Activated CD4-positive, alpha-beta T cell treated with anti-CD3 and anti-CD28 coated beads, Interleukin-2, amount 10 ng/mL, durations not matched to agents 24 days and 14 days (primary cell): ENCODE results near the gene TEKT2. TPM values are rescaled to one million over a fixed set of nuclear protein-coding genes. Genes with fewer than 3 reads are reported as not detected.

ENCODE experiments used
- DNase-seq: peaks from one replicate; pipeline ENCODE4 v3.0.0; 2022
- H3K27ac Mint-ChIP-seq: one replicate; pipeline ENCODE4 v1.8.0; 2022; ENCODE audit warnings: mild to moderate bottlenecking, mixed read lengths
- H3K27me3 Mint-ChIP-seq: one replicate; pipeline ENCODE4 v1.8.0; 2022; ENCODE audit warnings: mixed read lengths
- H3K36me3 Mint-ChIP-seq: one replicate; pipeline ENCODE4 v1.8.0; 2022; ENCODE audit warnings: low read depth, mild to moderate bottlenecking, mixed read lengths
- H3K4me1 Mint-ChIP-seq: one replicate; pipeline ENCODE4 v1.8.0; 2021; ENCODE audit warnings: mixed read lengths
- H3K4me3 Mint-ChIP-seq: one replicate; pipeline ENCODE4 v1.8.0; 2022; ENCODE audit warnings: mild to moderate bottlenecking, moderate library complexity, mixed read lengths
- H3K9me3 Mint-ChIP-seq: one replicate; pipeline ENCODE4 v1.8.0; 2021; ENCODE audit warnings: mixed read lengths
- intact Hi-C: fragments of 100-400 bp; cut with micrococcal nuclease; formaldehyde crosslinking; loops from one replicate; pipeline ENCODE4 v1.15.1; 2023
- total RNA-seq: library from RNA; stranded (reverse); gene quantifications from 2 replicates; pipeline ENCODE4 v1.2.3, GENCODE V29; 2022

Gene TEKT2
- total RNA-seq, 1 donor from 2014 or later, result not detected

- Mint-ChIP-seq H3K4me1 (peaks cover 21% of the 10 kb centered on the region), H3K36me3 (peaks cover 29% of the 10 kb centered on the region), H3K4me3 (peak overlapping the region; percentile 41), H3K27me3 (no peaks in the 10 kb centered on the region), H3K9me3 (no peaks in the 10 kb centered on the region), H3K27ac (no peak overlapping the region)
- intact Hi-C loops, result no loop called here
- DNase-seq, result no peak
Measured at GRCh38 chr1:36091698-36092097, 7.8 kb downstream of the TEKT2 start.

- no peak overlapping the region for H3K4me3 Mint-ChIP-seq
- H3K36me3 Mint-ChIP-seq, result peaks cover 29% of the 10 kb centered on the region
- intact Hi-C loops, result no loop called here
- no peaks in the 10 kb centered on the region for H3K27me3 Mint-ChIP-seq
- no peak overlapping the region for H3K27ac Mint-ChIP-seq
- peaks cover 19% of the 10 kb centered on the region for H3K4me1 Mint-ChIP-seq
- DNase-seq, result no peak
- no peaks in the 10 kb centered on the region for H3K9me3 Mint-ChIP-seq
Measured at GRCh38 chr1:36092166-36092797, 8.4 kb downstream of the TEKT2 start.

- Mint-ChIP-seq H3K27me3 (no peaks in the 10 kb centered on the region), H3K9me3 (no peaks in the 10 kb centered on the region), H3K4me3 (no peak overlapping the region), H3K36me3 (peaks cover 29% of the 10 kb centered on the region), H3K4me1 (peaks cover 19% of the 10 kb centered on the region), H3K27ac (no peak overlapping the region)
- intact Hi-C loops, result no loop called here
- DNase-seq, result no peak
Measured at GRCh38 chr1:36092798-36093185, 8.9 kb downstream of the TEKT2 start.

GRCh38 chr1:36093226-36093625 lies 9.3 kb downstream of the TEKT2 start:
- Mint-ChIP-seq H3K36me3 (peaks cover 29% of the 10 kb centered on the region), H3K9me3 (no peaks in the 10 kb centered on the region), H3K27ac (no peak overlapping the region), H3K4me3 (no peak overlapping the region), H3K4me1 (peaks cover 17% of the 10 kb centered on the region), H3K27me3 (no peaks in the 10 kb centered on the region)
- intact Hi-C loops, result no loop called here
- no peak for DNase-seq

- no peak for DNase-seq
- H3K4me1 Mint-ChIP-seq, result peaks cover 17% of the 10 kb centered on the region
- peaks cover 29% of the 10 kb centered on the region for H3K36me3 Mint-ChIP-seq
- no peaks in the 10 kb centered on the region for H3K27me3 Mint-ChIP-seq
- H3K4me3 Mint-ChIP-seq, result no peak overlapping the region
- no peak overlapping the region for H3K27ac Mint-ChIP-seq
- no peaks in the 10 kb centered on the region for H3K9me3 Mint-ChIP-seq
- intact Hi-C loops, result no loop called here
Measured at GRCh38 chr1:36093929-36094328, 10.0 kb downstream of the TEKT2 start.

- Mint-ChIP-seq H3K27me3 (no peaks in the 10 kb centered on the region), H3K36me3 (peaks cover 26% of the 10 kb centered on the region), H3K4me3 (no peak overlapping the region), H3K27ac (no peak overlapping the region), H3K9me3 (no peaks in the 10 kb centered on the region), H3K4me1 (peaks cover 15% of the 10 kb centered on the region)
- intact Hi-C loops, result loop anchor here (5.0 kb wide), 2 partner anchors 53 to 328 kb away; partner anchors contain the start of gene TRAPPC3
- DNase-seq, result no peak
Measured at GRCh38 chr1:36094621-36095061, 10.7 kb downstream of the TEKT2 start.

GRCh38 chr1:36095760-36096405 lies 12.0 kb downstream of the TEKT2 start:
- Mint-ChIP-seq H3K4me3 (no peak overlapping the region), H3K9me3 (no peaks in the 10 kb centered on the region), H3K27ac (no peak overlapping the region), H3K4me1 (peaks cover 13% of the 10 kb centered on the region), H3K36me3 (peaks cover 21% of the 10 kb centered on the region), H3K27me3 (no peaks in the 10 kb centered on the region)
- intact Hi-C loops, result loop anchor here (5.0 kb wide), 2 partner anchors 51 to 326 kb away; partner anchors contain the start of gene TRAPPC3
- DNase-seq, result no peak

GRCh38 chr1:36096500-36097432 lies 12.9 kb downstream of the TEKT2 start:
- Mint-ChIP-seq H3K9me3 (no peaks in the 10 kb centered on the region), H3K4me3 (no peak overlapping the region), H3K27ac (no peak overlapping the region), H3K27me3 (no peaks in the 10 kb centered on the region), H3K4me1 (peaks cover 12% of the 10 kb centered on the region), H3K36me3 (peaks cover 17% of the 10 kb centered on the region)
- intact Hi-C loops, result loop anchor here (5.0 kb wide), 2 partner anchors 51 to 326 kb away; partner anchors contain the start of gene TRAPPC3
- DNase-seq, result no peak

- H3K4me3 Mint-ChIP-seq, result no peak overlapping the region
- no peaks in the 10 kb centered on the region for H3K9me3 Mint-ChIP-seq
- DNase-seq, result no peak
- peaks cover 9% of the 10 kb centered on the region for H3K36me3 Mint-ChIP-seq
- intact Hi-C loops, result loop anchor here (2.0 to 5.0 kb wide), 5 partner anchors 37 to 324 kb away; partner anchors contain the start of gene TRAPPC3
- no peaks in the 10 kb centered on the region for H3K27me3 Mint-ChIP-seq
- peaks cover 8% of the 10 kb centered on the region for H3K4me1 Mint-ChIP-seq
- H3K27ac Mint-ChIP-seq, result no peak overlapping the region
Measured at GRCh38 chr1:36097693-36098585, 14.0 kb downstream of the TEKT2 start.

- Mint-ChIP-seq H3K4me3 (no peak overlapping the region), H3K9me3 (no peaks in the 10 kb centered on the region), H3K4me1 (peaks cover 5% of the 10 kb centered on the region), H3K27ac (no peak overlapping the region), H3K36me3 (peaks cover 3% of the 10 kb centered on the region), H3K27me3 (no peaks in the 10 kb centered on the region)
- intact Hi-C loops, result loop anchor here (2.0 to 5.0 kb wide), 5 partner anchors 36 to 323 kb away; partner anchors contain the start of gene TRAPPC3
- no peak for DNase-seq
Measured at GRCh38 chr1:36098650-36099365, 14.9 kb downstream of the TEKT2 start.

GRCh38 chr1:36099681-36100341 lies 15.9 kb downstream of the TEKT2 start:
- H3K36me3 Mint-ChIP-seq, result peaks cover 2% of the 10 kb centered on the region
- H3K9me3 Mint-ChIP-seq, result no peaks in the 10 kb centered on the region
- H3K27ac Mint-ChIP-seq, result no peak overlapping the region
- intact Hi-C loops, result loop anchor here (1.0 to 5.0 kb wide), 6 partner anchors 35 to 322 kb away; partner anchors contain the start of gene TRAPPC3
- peak; percentile 93 for DNase-seq
- no peaks in the 10 kb centered on the region for H3K27me3 Mint-ChIP-seq
- H3K4me1 Mint-ChIP-seq, result peaks cover 5% of the 10 kb centered on the region
- H3K4me3 Mint-ChIP-seq, result no peak overlapping the region

GRCh38 chr1:36100376-36100775 lies 16.5 kb downstream of the TEKT2 start:
- no peaks in the 10 kb centered on the region for H3K27me3 Mint-ChIP-seq
- no peak overlapping the region for H3K27ac Mint-ChIP-seq
- H3K9me3 Mint-ChIP-seq, result no peaks in the 10 kb centered on the region
- H3K4me3 Mint-ChIP-seq, result no peak overlapping the region
- intact Hi-C loops, result loop anchor here (1.0 kb wide), 1 partner anchor 88 kb away; no protein-coding TSS in a partner anchor
- H3K36me3 Mint-ChIP-seq, result peaks cover 2% of the 10 kb centered on the region
- peaks cover 5% of the 10 kb centered on the region for H3K4me1 Mint-ChIP-seq
- no peak for DNase-seq
